ENCODE results near the gene TRIML2. TPM values are rescaled to one million over a fixed set of nuclear protein-coding genes. Genes with fewer than 3 reads are reported as not detected.
"Not testable (repeated sequence)": the region's sequence is repeated elsewhere in the genome, so short reads cannot be mapped to it uniquely, and the experiment has no call there.

The TRIML2 gene
- total RNA-seq, 3 donors from 2014 or later, result 0.38 TPM; not detected in 2

DNA sequence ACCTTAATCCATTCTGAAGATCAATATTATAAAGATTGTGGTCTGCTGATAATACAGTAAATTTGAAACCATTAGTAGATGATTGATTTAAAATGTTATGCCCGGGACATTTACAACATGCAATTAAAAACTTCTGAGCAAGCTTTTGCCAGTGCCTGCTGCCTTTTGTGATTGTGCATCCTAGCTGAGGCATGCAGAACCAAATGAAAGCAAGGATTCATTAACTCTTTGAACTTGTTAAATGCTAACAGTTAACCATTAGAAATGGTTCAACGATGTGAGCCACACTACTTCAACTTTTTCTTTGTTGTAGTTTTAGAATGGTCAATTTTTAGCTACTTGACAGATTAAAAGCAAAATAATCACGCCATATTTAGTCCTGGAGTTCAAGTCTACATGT, 62.7 kb downstream of the TRIML2 start:
- H3K9me3 Mint-ChIP-seq, result peaks cover 3% of the 10 kb centered on the region
- H3K4me3 Mint-ChIP-seq, result no peak overlapping the region
- no peaks in the 10 kb centered on the region for H3K27me3 Mint-ChIP-seq (ENCODE audit: low read depth)
- no peak for ATAC-seq
- no peaks in the 10 kb centered on the region for H3K4me1 Mint-ChIP-seq (ENCODE audit: low read depth)
- DNase-seq, result no peak
- no peaks in the 10 kb centered on the region for H3K36me3 Mint-ChIP-seq (ENCODE audit: insufficient read depth)

DNA sequence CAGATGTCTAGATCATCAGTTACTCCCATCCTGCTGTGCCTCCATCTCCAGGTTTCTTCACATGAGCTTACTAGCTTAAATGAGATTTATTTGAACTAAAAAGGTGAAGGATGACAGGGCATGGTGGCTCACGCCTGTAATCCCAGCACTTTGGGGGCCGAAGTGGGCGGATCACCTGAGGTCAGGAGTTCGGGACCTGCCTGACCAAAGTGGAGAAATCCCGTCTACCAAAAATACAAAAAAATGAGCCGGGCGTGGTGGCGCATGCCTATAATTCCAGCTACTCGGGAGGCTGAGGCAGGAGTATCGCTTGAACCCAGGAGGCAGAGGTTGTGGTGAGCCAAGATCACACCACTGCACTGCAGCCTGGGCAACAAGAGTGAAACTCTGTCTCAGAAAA, 63.9 kb downstream of the TRIML2 start:
- H3K4me1 Mint-ChIP-seq (ENCODE audit: low read depth); H3K4me3 Mint-ChIP-seq; H3K36me3 Mint-ChIP-seq (ENCODE audit: insufficient read depth); H3K9me3 Mint-ChIP-seq; H3K27me3 Mint-ChIP-seq (ENCODE audit: low read depth); ATAC-seq; DNase-seq: not testable (repeated sequence)

DNA sequence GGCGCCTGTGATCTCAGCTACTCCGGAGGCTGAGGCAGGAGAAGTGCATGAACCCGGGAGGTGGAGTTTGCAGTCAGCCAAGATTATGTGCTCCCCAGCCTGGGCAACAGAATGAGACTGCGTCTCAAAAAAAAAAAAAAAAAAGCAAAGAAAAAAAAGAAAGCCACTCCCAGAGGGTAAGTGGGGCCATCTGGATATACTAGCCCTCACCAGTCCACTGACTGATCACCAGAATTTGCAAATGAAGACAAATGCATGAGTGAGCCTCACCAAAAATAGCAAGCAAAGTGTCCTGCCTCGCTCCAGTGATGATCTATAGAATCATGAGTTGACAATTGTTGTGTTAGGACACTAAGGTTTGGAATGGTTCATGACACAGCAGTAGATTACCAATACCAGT, 66.2 kb downstream of the TRIML2 start:
- Mint-ChIP-seq H3K4me3 (no peak overlapping the region), H3K4me1 (ENCODE audit: low read depth) (no peaks in the 10 kb centered on the region), H3K27me3 (ENCODE audit: low read depth) (no peaks in the 10 kb centered on the region), H3K9me3 (peaks cover 3% of the 10 kb centered on the region), H3K36me3 (ENCODE audit: insufficient read depth) (no peaks in the 10 kb centered on the region)
- DNase-seq, result no peak
- ATAC-seq, result no peak

DNA sequence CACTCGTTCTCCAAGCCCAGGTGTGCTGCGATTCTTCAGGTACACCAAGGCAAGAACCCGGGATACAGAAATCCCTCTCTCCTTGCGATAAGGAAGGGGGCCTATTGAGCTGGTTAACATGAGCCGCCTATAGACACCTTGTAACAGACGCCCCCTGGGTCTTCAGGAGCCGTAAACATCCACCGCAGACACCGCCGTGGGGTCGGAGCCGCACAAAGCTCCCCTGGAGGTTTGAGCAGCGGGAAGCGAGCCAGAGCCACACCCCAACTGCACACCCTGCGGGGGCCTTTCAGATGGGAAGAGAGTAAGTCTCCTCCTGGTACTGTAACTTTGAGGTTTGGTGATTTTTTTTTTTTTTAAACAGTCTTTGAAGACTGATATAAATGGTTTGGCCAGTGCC, 67.2 kb downstream of the TRIML2 start:
- DNase-seq (no peak), ATAC-seq (no peak)
- H3K4me1 Mint-ChIP-seq (ENCODE audit: low read depth), result no peaks in the 10 kb centered on the region
- H3K9me3 Mint-ChIP-seq, result peaks cover 2% of the 10 kb centered on the region
- H3K36me3 Mint-ChIP-seq (ENCODE audit: insufficient read depth), result no peaks in the 10 kb centered on the region
- no peaks in the 10 kb centered on the region for H3K27me3 Mint-ChIP-seq (ENCODE audit: low read depth)
- no peak overlapping the region for H3K4me3 Mint-ChIP-seq

DNA sequence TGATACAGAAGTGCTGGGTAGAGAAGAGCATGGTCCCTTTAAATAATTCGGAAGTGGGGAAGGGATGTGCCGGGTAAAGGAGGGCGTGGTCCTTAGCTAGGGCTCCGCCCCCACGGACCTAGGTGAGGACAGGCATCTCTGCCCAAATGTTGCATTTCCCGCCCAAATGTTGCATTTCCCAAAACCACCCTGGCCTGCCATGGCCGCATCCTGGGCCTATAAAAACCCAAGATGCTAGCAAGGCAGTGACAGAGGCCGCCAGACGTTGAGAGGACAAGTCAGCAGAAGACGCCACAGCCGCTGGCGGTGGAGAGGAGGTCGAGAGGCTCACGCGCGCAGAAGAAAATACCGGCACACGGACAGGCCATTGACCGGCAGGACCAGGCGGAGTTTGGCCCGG, 67.7 kb downstream of the TRIML2 start:
- DNase-seq, result no peak
- ATAC-seq, result no peak
- no peaks in the 10 kb centered on the region for H3K36me3 Mint-ChIP-seq (ENCODE audit: insufficient read depth)
- H3K4me3 Mint-ChIP-seq, result no peak overlapping the region
- H3K4me1 Mint-ChIP-seq (ENCODE audit: low read depth), result no peaks in the 10 kb centered on the region
- no peaks in the 10 kb centered on the region for H3K27me3 Mint-ChIP-seq (ENCODE audit: low read depth)
- no peaks in the 10 kb centered on the region for H3K9me3 Mint-ChIP-seq

Other genes with a start within 250 kb of the TRIML2 start
- gene ZFP42, start 113.8 kb downstream of the TRIML2 start, total RNA-seq, result not detected
- not detected for gene TRIML1, start 29.8 kb upstream of the TRIML2 start, total RNA-seq

Data from activated T-cell treated with anti-CD3 and anti-CD28 coated beads, Interleukin-2, amount 50 U/mL, for 4 hours (primary cell).